Peyer's patch (tissue), 4 donors: Measurements from ENCODE around the gene PRMT7. TPM values are rescaled to one million over a fixed set of nuclear protein-coding genes. Genes with fewer than 3 reads are reported as not detected.
A peak's percentile ranks its signal among the peaks of the same experiment; 100 is the strongest.

Experiments used
- DNase-seq, 3 donors: peaks; one replicate each; pipeline ENCODE4 v3.0.0-alpha.2; 2017 to 2019
- H3K27ac ChIP-seq, 4 donors: fragments of 200-600 bp; sonication (generic); one replicate each; pipeline ENCODE4 v1.5.1; 2016 to 2019
- H3K27me3 ChIP-seq, 2 donors: fragments of 200-600 bp; sonication (generic); one replicate each; pipeline ENCODE4 v1.5.1; 2019
- H3K36me3 ChIP-seq, 3 donors: fragments of 200-600 bp; sonication (generic); one replicate each; pipeline ENCODE4 v1.5.1; 2016 to 2019
- H3K4me1 ChIP-seq, 4 donors: fragments of 200-600 bp; sonication (generic); one replicate each; pipeline ENCODE4 v1.5.1; 2016 to 2019
- H3K4me3 ChIP-seq, 4 donors: fragments of 200-600 bp; sonication (generic); 1 replicate in 3 of 4; 2 replicates in 1 of 4; pipeline ENCODE4 v1.5.1; 2016 to 2019; ENCODE audit warnings: mild to moderate bottlenecking in 1 of 4
- H3K9me3 ChIP-seq, 4 donors: fragments of 200-600 bp; sonication (generic); one replicate each; pipeline ENCODE4 v1.5.1; 2016 to 2019; ENCODE audit warnings: mild to moderate bottlenecking in 1 of 4
- POLR2A ChIP-seq, 2 donors: fragments of 450-650 bp; IDR thresholded peaks; one replicate each; pipeline ENCODE4 v1.5.1; 2017; ENCODE audit warnings: antibody characterized with exemption in 2 of 2, mild to moderate bottlenecking in 2 of 2, moderate library complexity in 2 of 2
- total RNA-seq, 4 donors: library from RNA; depleted of rRNA; stranded (reverse); fragments of >200 nt; gene quantifications; one replicate each; pipeline ENCODE4 v1.1.0, GENCODE V29; 2016
- TF ChIP-seq, protein P1 (sequence below), 6 experiments: fragments of 450-650 bp in 4 of 6; fragments of 200-600 bp in 2 of 6; sonication (generic) in 1 of 6; IDR thresholded peaks; one replicate each; pipeline ENCODE4 v1.5.1; 2017 to 2019; ENCODE audit warnings: antibody characterized with exemption in 6 of 6, mild to moderate bottlenecking in 3 of 6, moderate library complexity in 1 of 6

Gene PRMT7
- total RNA-seq, 4 donors from 2014 or later: 36.6 to 145 (median 65.0) TPM

DNA sequence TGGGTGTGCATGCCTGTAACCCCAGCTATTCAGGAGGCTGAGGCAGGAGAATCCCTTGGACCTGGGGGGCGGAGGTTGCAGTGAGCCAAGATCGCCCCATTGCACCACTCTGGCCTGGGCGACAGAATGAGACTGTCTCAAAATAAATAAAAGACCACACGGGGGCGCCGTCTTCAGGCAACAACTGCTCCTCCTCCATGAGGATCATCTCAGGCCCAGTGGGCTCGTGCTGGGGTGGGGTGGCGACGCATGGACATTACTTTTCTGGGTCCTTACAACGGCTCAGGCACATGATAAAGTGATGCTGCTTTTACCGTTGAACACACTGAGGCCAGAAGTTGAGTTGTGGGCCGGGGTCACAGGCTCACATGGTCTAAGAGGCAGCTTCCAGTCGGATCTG lies 56.2 kb downstream of the PRMT7 start:
- no peak overlapping the region for H3K27ac ChIP-seq
- no peak for TF ChIP-seq POLR2A (IDR thresholded peaks at IDR 0.05)
- TF ChIP-seq, protein P1, sequence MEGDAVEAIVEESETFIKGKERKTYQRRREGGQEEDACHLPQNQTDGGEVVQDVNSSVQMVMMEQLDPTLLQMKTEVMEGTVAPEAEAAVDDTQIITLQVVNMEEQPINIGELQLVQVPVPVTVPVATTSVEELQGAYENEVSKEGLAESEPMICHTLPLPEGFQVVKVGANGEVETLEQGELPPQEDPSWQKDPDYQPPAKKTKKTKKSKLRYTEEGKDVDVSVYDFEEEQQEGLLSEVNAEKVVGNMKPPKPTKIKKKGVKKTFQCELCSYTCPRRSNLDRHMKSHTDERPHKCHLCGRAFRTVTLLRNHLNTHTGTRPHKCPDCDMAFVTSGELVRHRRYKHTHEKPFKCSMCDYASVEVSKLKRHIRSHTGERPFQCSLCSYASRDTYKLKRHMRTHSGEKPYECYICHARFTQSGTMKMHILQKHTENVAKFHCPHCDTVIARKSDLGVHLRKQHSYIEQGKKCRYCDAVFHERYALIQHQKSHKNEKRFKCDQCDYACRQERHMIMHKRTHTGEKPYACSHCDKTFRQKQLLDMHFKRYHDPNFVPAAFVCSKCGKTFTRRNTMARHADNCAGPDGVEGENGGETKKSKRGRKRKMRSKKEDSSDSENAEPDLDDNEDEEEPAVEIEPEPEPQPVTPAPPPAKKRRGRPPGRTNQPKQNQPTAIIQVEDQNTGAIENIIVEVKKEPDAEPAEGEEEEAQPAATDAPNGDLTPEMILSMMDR (IDR thresholded peaks at IDR 0.05): peak in 5 of 6 experiments; percentile 14 to 63 (median 53)
- H3K4me3 ChIP-seq: no peak overlapping the region
- no peaks in the 10 kb centered on the region for H3K9me3 ChIP-seq
- H3K4me1 ChIP-seq: peaks cover 0 to 27% (median 14%) of the 10 kb centered on the region in 4 donors
- H3K27me3 ChIP-seq: no peaks in the 10 kb centered on the region
- DNase-seq: peak in 2 of 3 donors; percentile 52 to 77
- H3K36me3 ChIP-seq: peaks cover 0 to 74% (median 0%) of the 10 kb centered on the region in 3 donors

GRCh38 chr16:68367440-68367839 lies 56.6 kb downstream of the PRMT7 start:
- peaks cover 0 to 27% (median 14%) of the 10 kb centered on the region in 4 donors for H3K4me1 ChIP-seq
- DNase-seq: no peak
- no peaks in the 10 kb centered on the region for H3K9me3 ChIP-seq
- no peak overlapping the region for H3K4me3 ChIP-seq
- TF ChIP-seq POLR2A (IDR thresholded peaks at IDR 0.05): no peak
- TF ChIP-seq, protein P1 (IDR thresholded peaks at IDR 0.05): no peak
- H3K27me3 ChIP-seq: no peaks in the 10 kb centered on the region
- no peak overlapping the region for H3K27ac ChIP-seq
- peaks cover 0 to 77% (median 0%) of the 10 kb centered on the region in 3 donors for H3K36me3 ChIP-seq

- Histone ChIP-seq H3K36me3 (peaks cover 0 to 74% (median 0%) of the 10 kb centered on the region in 3 donors), H3K27ac (no peak overlapping the region), H3K4me1 (peaks cover 0 to 27% (median 14%) of the 10 kb centered on the region in 4 donors), H3K9me3 (no peaks in the 10 kb centered on the region), H3K27me3 (no peaks in the 10 kb centered on the region), H3K4me3 (no peak overlapping the region)
- TF ChIP-seq POLR2A (IDR thresholded peaks at IDR 0.05): no peak
- TF ChIP-seq, protein P1 (IDR thresholded peaks at IDR 0.05): no peak
- no peak for DNase-seq
Measured at GRCh38 chr16:68367891-68368290, 57.1 kb downstream of the PRMT7 start.

DNA sequence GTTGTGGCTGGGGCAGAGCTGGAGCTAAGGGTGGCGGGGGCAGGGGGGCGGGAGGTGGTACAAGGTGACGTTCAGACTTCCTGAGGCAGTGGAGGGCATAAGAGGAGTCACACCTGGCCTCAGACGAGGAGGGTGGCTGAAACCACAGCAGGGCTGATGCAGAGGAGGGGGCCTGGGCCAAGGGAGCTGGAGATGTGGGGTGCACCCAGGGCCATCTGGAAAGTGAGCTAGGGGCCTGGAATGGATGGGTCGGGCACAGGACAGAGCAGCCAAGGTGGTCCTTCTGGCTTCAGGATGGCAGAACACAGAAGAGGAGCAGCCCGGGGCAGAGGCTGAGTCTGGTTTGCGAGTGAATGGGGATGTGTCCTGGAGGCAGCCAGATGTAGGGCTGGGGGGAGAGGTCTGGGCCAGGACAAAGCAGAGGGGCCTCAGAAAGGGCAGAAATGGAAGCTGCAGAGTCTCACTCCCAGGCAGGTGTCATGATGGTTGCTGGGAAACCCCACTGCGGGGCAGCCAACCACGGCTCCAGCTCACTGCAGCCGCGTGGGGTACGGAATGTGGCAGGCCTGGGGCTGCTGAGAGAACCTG lies 57.6 kb downstream of the PRMT7 start:
- H3K27ac ChIP-seq: no peak overlapping the region
- peaks cover 0 to 69% (median 0%) of the 10 kb centered on the region in 3 donors for H3K36me3 ChIP-seq
- H3K4me3 ChIP-seq: peak overlapping the region in 1 of 4 donors; percentile 1
- no peak for TF ChIP-seq POLR2A (IDR thresholded peaks at IDR 0.05)
- TF ChIP-seq, protein P1 (IDR thresholded peaks at IDR 0.05): no peak
- DNase-seq: peak in 1 of 3 donors; percentile 30
- H3K9me3 ChIP-seq: no peaks in the 10 kb centered on the region
- H3K4me1 ChIP-seq: peaks cover 0 to 27% (median 14%) of the 10 kb centered on the region in 4 donors
- H3K27me3 ChIP-seq: no peaks in the 10 kb centered on the region

DNA sequence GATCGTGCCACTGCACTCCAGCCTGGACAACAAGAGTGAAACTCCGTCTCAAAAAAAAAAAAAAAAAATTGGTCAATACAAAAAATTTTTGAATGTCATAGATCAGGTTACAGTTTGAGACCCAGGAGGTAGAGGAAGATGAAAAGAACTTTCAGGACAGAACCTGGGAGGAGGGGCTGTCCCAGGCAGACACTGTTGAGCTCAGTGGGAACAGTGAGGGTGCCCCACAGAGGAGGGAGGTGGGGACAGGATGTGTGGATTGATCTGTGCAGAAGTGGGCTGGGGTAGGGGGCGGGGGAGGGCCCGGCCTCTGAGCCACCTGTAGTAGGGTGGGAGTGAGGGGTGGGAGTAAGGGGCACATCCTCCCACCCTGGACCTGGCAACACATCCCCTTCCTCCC lies 58.3 kb downstream of the PRMT7 start:
- peaks cover 0 to 68% (median 0%) of the 10 kb centered on the region in 3 donors for H3K36me3 ChIP-seq
- TF ChIP-seq, protein P1 (IDR thresholded peaks at IDR 0.05): no peak
- TF ChIP-seq POLR2A (IDR thresholded peaks at IDR 0.05): no peak
- no peaks in the 10 kb centered on the region for H3K27me3 ChIP-seq
- peak overlapping the region in 1 of 4 donors; percentile 57 for H3K27ac ChIP-seq
- DNase-seq: no peak
- no peaks in the 10 kb centered on the region for H3K9me3 ChIP-seq
- no peak overlapping the region for H3K4me3 ChIP-seq
- H3K4me1 ChIP-seq: peaks cover 0 to 27% (median 14%) of the 10 kb centered on the region in 4 donors
